PC-9 (cell line): ENCODE measurements around the gene EYA2. TPM values are rescaled to one million over a fixed set of nuclear protein-coding genes. Genes with fewer than 3 reads are reported as not detected.

Experiments
- BruUV-seq: library from RNA; stranded (reverse); fragments of 400-500 nt; replicated peaks from 2 replicates; lab custom pipeline; 2021; lab: Mats Ljungman, UMichigan
- CTCF ChIA-PET: fragments of 300-600 bp; sonication (Branson Sonifier 250); formaldehyde crosslinking; loops from one replicate; lab custom pipeline; 2022; ENCODE audit warnings: antibody characterized with exemption; lab: Charles Lee
- POLR2A ChIA-PET: fragments of 300-600 bp; sonication (Branson Sonifier 250); formaldehyde crosslinking; loops from one replicate; lab custom pipeline; 2022; ENCODE audit warnings: antibody characterized with exemption; ENCODE audit not compliant: unreplicated experiment; lab: Charles Lee
- DNase-seq, 2 experiments: peaks; one replicate each; pipeline versions ENCODE4 v3.0.0 to v3.0.0-alpha.2; 2015 to 2022; ENCODE audit warnings: mixed read lengths in 1 of 2
- H2AFZ ChIP-seq: fragments of 200-600 bp; sonication (generic); 2 replicates; pipeline ENCODE4 v1.8.1; 2017; ENCODE audit warnings: antibody characterized with exemption
- H3F3A ChIP-seq: fragments of 200-600 bp; sonication (generic); 2 replicates; pipeline ENCODE4 v1.8.1; 2017; ENCODE audit warnings: antibody characterized with exemption, mild to moderate bottlenecking, low read depth; ENCODE audit not compliant: insufficient read depth
- H3K27ac ChIP-seq: fragments of 200-600 bp; sonication (generic); 2 replicates; pipeline ENCODE4 v1.6.1; 2016; ENCODE audit warnings: mixed run types
- H3K27me3 ChIP-seq: fragments of 200-600 bp; sonication (generic); 2 replicates; pipeline ENCODE4 v1.6.1; 2016; ENCODE audit warnings: low read depth, mixed run types; ENCODE audit not compliant: insufficient read depth
- H3K36me3 ChIP-seq: fragments of 200-600 bp; sonication (generic); 2 replicates; pipeline ENCODE4 v1.6.1; 2016; ENCODE audit warnings: low read depth, mixed run types
- H3K4me1 ChIP-seq: fragments of 200-600 bp; sonication (generic); replicated peaks from 2 replicates; pipeline ENCODE4 v1.6.1; 2016; ENCODE audit warnings: mixed run types; ENCODE audit not compliant: insufficient read depth
- H3K4me2 ChIP-seq: fragments of 200-600 bp; sonication (generic); 2 replicates; pipeline ENCODE4 v1.6.1; 2017; ENCODE audit warnings: mixed run types
- H3K4me3 ChIP-seq: fragments of 200-600 bp; sonication (generic); 2 replicates; pipeline ENCODE4 v1.6.1; 2016; ENCODE audit warnings: mixed run types
- H3K79me2 ChIP-seq: fragments of 200-600 bp; sonication (generic); 2 replicates; pipeline ENCODE4 v1.6.1; 2017; ENCODE audit warnings: low read depth, mixed run types
- H3K9me2 ChIP-seq: fragments of 200-600 bp; sonication (generic); 2 replicates; pipeline ENCODE4 v1.8.1; 2017; ENCODE audit warnings: mild to moderate bottlenecking; ENCODE audit not compliant: insufficient read depth
- H3K9me3 ChIP-seq: fragments of 200-600 bp; sonication (generic); 2 replicates; pipeline ENCODE4 v1.8.1; 2016; ENCODE audit warnings: low read depth; ENCODE audit not compliant: insufficient read depth
- H4K20me1 ChIP-seq: fragments of 200-600 bp; sonication (generic); 2 replicates; pipeline ENCODE4 v1.8.1; 2017; ENCODE audit not compliant: insufficient read depth
- CTCF ChIP-seq: fragments of 200-600 bp; sonication (generic); conservative IDR thresholded peaks from 2 replicates; pipeline ENCODE4 v1.6.1; 2017; ENCODE audit warnings: mixed run types, antibody characterized with exemption, mild to moderate bottlenecking, moderate library complexity
- EZH2 ChIP-seq: fragments of 200-600 bp; sonication (generic); IDR thresholded peaks from 2 replicates; pipeline ENCODE4 v1.8.0; 2017; ENCODE audit warnings: antibody characterized with exemption, low read depth
- intact Hi-C: fragments of 100-400 bp; cut with micrococcal nuclease; formaldehyde crosslinking; loops from one replicate; pipeline ENCODE4 v1.10.0; 2022; ENCODE audit not compliant: unreplicated experiment
- total RNA-seq: library from RNA; stranded (reverse); gene quantifications from 2 replicates; pipeline ENCODE4 v1.2.3, GENCODE V29; 2021

Gene EYA2
- total RNA-seq, 1 experiment from 2014 or later = not detected

GRCh38 chr20:47167846-47168245 lies 273.2 kb downstream of the EYA2 start:
- TF ChIP-seq CTCF (no peak), EZH2 (no peak)
- Histone ChIP-seq H4K20me1 (no peaks in the 10 kb centered on the region), H3K27ac (no peak overlapping the region), H3K9me2 (no peaks in the 10 kb centered on the region), H3K79me2 (no peaks in the 10 kb centered on the region), H3K4me1 (no peaks in the 10 kb centered on the region), H3F3A (no peaks in the 10 kb centered on the region), H3K27me3 (0 out of 2 replicates have a peak, but pooled peaks cover 3% of the 10 kb centered on the region), H3K4me2 (no peak overlapping the region), H2AFZ (no peak overlapping the region), H3K36me3 (no peaks in the 10 kb centered on the region), H3K9me3 (no peaks in the 10 kb centered on the region), H3K4me3 (no peak overlapping the region)
- ChIA-PET CTCF (no interaction called here), POLR2A (no interaction called here)
- DNase-seq = no peak
- intact Hi-C loops = no loop called here
- no TSS peak for BruUV-seq

GRCh38 chr20:47172579-47172978 lies 277.9 kb downstream of the EYA2 start:
- intact Hi-C loops = no loop called here
- POLR2A ChIA-PET = no interaction called here
- BruUV-seq = no TSS peak
- Histone ChIP-seq H3F3A (no peaks in the 10 kb centered on the region), H3K4me1 (no peaks in the 10 kb centered on the region), H2AFZ (no peak overlapping the region), H3K27ac (no peak overlapping the region), H3K36me3 (no peaks in the 10 kb centered on the region), H4K20me1 (no peaks in the 10 kb centered on the region), H3K79me2 (no peaks in the 10 kb centered on the region), H3K27me3 (0 out of 2 replicates have a peak, but pooled peaks cover 3% of the 10 kb centered on the region), H3K9me3 (no peaks in the 10 kb centered on the region), H3K4me2 (no peak overlapping the region), H3K9me2 (no peaks in the 10 kb centered on the region), H3K4me3 (no peak overlapping the region)
- DNase-seq = no peak
- no peak for TF ChIP-seq CTCF
- no peak for TF ChIP-seq EZH2
- CTCF ChIA-PET = no interaction called here

GRCh38 chr20:47173596-47174216 lies 279.1 kb downstream of the EYA2 start:
- POLR2A ChIA-PET = no interaction called here
- intact Hi-C loops = no loop called here
- CTCF ChIA-PET = no interaction called here
- no peak overlapping the region for H3K4me3 ChIP-seq
- H3K9me3 ChIP-seq = no peaks in the 10 kb centered on the region
- no peaks in the 10 kb centered on the region for H3K36me3 ChIP-seq
- H4K20me1 ChIP-seq = no peaks in the 10 kb centered on the region
- H3K79me2 ChIP-seq = no peaks in the 10 kb centered on the region
- no peak overlapping the region for H2AFZ ChIP-seq
- H3K9me2 ChIP-seq = no peaks in the 10 kb centered on the region
- no peak overlapping the region for H3K27ac ChIP-seq
- no peak for TF ChIP-seq EZH2
- no peak for TF ChIP-seq CTCF
- no peaks in the 10 kb centered on the region for H3K4me1 ChIP-seq
- H3K4me2 ChIP-seq = no peak overlapping the region
- no peaks in the 10 kb centered on the region for H3K27me3 ChIP-seq
- BruUV-seq = no TSS peak
- no peak for DNase-seq
- H3F3A ChIP-seq = no peaks in the 10 kb centered on the region
